WTC11 (cell line): ENCODE data around the gene ZNF620. TPM values are rescaled to one million over a fixed set of nuclear protein-coding genes. Genes with fewer than 3 reads are reported as not detected.

Experiments
- ATAC-seq: fragments of 200-7000 bp; cut with Tn5 transposase; 2 replicates; pipeline ENCODE4 v1.10.0; 2021; ENCODE audit warnings: mild to moderate bottlenecking, moderate library complexity
- CTCF ChIA-PET: fragments of 300-600 bp; sonication (Branson Sonifier 250); formaldehyde crosslinking; loops from one replicate; lab custom pipeline; 2021; ENCODE audit warnings: antibody characterized with exemption; lab: Charles Lee
- POLR2A ChIA-PET: fragments of 350-600 bp; sonication (Branson Sonifier 250); formaldehyde crosslinking; loops from one replicate; lab custom pipeline; 2021; ENCODE audit warnings: antibody characterized with exemption; lab: Charles Lee
- DNase-seq: peaks from one replicate; pipeline ENCODE4 v3.0.0; 2021; ENCODE audit warnings: low spot score
- H3K27ac Mint-ChIP-seq: 2 replicates; pipeline ENCODE4 v1.8.0; 2021; ENCODE audit warnings: mixed read lengths
- H3K27me3 Mint-ChIP-seq: 2 replicates; pipeline ENCODE4 v1.8.0; 2021; ENCODE audit warnings: low read depth, mild to moderate bottlenecking, moderate library complexity, mixed read lengths
- H3K36me3 Mint-ChIP-seq: 2 replicates; pipeline ENCODE4 v1.8.0; 2021; ENCODE audit warnings: mixed read lengths
- H3K4me1 Mint-ChIP-seq: 2 replicates; pipeline ENCODE4 v1.8.0; 2022; ENCODE audit warnings: mixed read lengths
- H3K4me3 Mint-ChIP-seq: 2 replicates; pipeline ENCODE4 v1.8.0; 2021; ENCODE audit warnings: mild to moderate bottlenecking, moderate library complexity, mixed read lengths
- H3K9me3 Mint-ChIP-seq: 2 replicates; pipeline ENCODE4 v1.8.0; 2021; ENCODE audit warnings: mixed read lengths
- ARID4B ChIP-seq: sonication (generic); formaldehyde crosslinking; IDR thresholded peaks from 2 replicates; pipeline ENCODE4 v1.8.0; 2023; ENCODE audit warnings: missing genetic modification reagents, mild to moderate bottlenecking, borderline replicate concordance
- ATF1 ChIP-seq: sonication (generic); formaldehyde crosslinking; IDR thresholded peaks from 2 replicates; pipeline ENCODE4 v1.8.1; 2023; ENCODE audit warnings: mild to moderate bottlenecking, moderate library complexity, missing genetic modification reagents
- CREB1 ChIP-seq: sonication (generic); formaldehyde crosslinking; IDR thresholded peaks from 2 replicates; pipeline ENCODE4 v1.8.0; 2023; ENCODE audit warnings: mild to moderate bottlenecking, missing genetic modification reagents
- E2F4 ChIP-seq: sonication (generic); formaldehyde crosslinking; IDR thresholded peaks from 2 replicates; pipeline ENCODE4 v1.8.1; 2022; ENCODE audit warnings: low read depth, mild to moderate bottlenecking, moderate library complexity, missing genetic modification reagents, borderline replicate concordance
- EMX1 ChIP-seq: fragments of 250-450 bp; sonication (Bioruptor Pico); IDR thresholded peaks from 2 replicates; pipeline ENCODE4 v1.8.0; 2021; ENCODE audit warnings: mild to moderate bottlenecking
- GABPB1 ChIP-seq: sonication (generic); formaldehyde crosslinking; IDR thresholded peaks from 2 replicates; pipeline ENCODE4 v1.8.1; 2023; ENCODE audit warnings: mild to moderate bottlenecking, missing genetic modification reagents
- HMGA2 ChIP-seq: fragments of 250-450 bp; sonication (Bioruptor Pico); IDR thresholded peaks from 2 replicates; pipeline ENCODE4 v1.4.0; 2021; ENCODE audit warnings: mild to moderate bottlenecking, moderate library complexity
- IRF2 ChIP-seq: sonication (generic); formaldehyde crosslinking; IDR thresholded peaks from 2 replicates; pipeline ENCODE4 v1.8.0; 2022; ENCODE audit warnings: low read depth, missing genetic modification reagents, borderline replicate concordance
- JUN ChIP-seq: sonication (generic); formaldehyde crosslinking; IDR thresholded peaks from 2 replicates; pipeline ENCODE4 v1.8.0; 2023; ENCODE audit warnings: mild to moderate bottlenecking, missing genetic modification reagents
- MXD4 ChIP-seq: fragments of 250-450 bp; sonication (Bioruptor Pico); IDR thresholded peaks from 2 replicates; pipeline ENCODE4 v1.8.0; 2021; ENCODE audit warnings: mild to moderate bottlenecking, moderate library complexity, borderline replicate concordance
- NR3C1 ChIP-seq: sonication (generic); formaldehyde crosslinking; conservative IDR thresholded peaks from 2 replicates; pipeline ENCODE4 v1.8.1; 2023; ENCODE audit warnings: low read depth, mild to moderate bottlenecking, missing genetic modification reagents
- OVOL2 ChIP-seq: fragments of 250-450 bp; sonication (Bioruptor Pico); IDR thresholded peaks from 2 replicates; pipeline ENCODE4 v1.9.0; 2021; ENCODE audit warnings: mild to moderate bottlenecking, borderline replicate concordance
- RORB ChIP-seq: fragments of 250-450 bp; sonication (Bioruptor Pico); IDR thresholded peaks from 2 replicates; pipeline ENCODE4 v1.9.0; 2021; ENCODE audit warnings: mild to moderate bottlenecking
- TEAD1 ChIP-seq: sonication (generic); formaldehyde crosslinking; IDR thresholded peaks from 2 replicates; pipeline ENCODE4 v1.8.0; 2022; ENCODE audit warnings: mild to moderate bottlenecking, missing genetic modification reagents
- ZNF263 ChIP-seq: sonication (generic); formaldehyde crosslinking; IDR thresholded peaks from 2 replicates; pipeline ENCODE4 v1.8.1; 2022; ENCODE audit warnings: low read depth, mild to moderate bottlenecking, moderate library complexity, missing genetic modification reagents
- ZNF425 ChIP-seq: fragments of 250-450 bp; sonication (Bioruptor Pico); conservative IDR thresholded peaks from 2 replicates; pipeline ENCODE4 v1.9.0; 2021; ENCODE audit warnings: mild to moderate bottlenecking
- total RNA-seq: library from RNA; stranded (reverse); gene quantifications from 3 replicates; pipeline ENCODE4 v1.2.3, GENCODE V29; 2021
- TF ChIP-seq, protein P1 (sequence below): sonication (generic); formaldehyde crosslinking; IDR thresholded peaks from 2 replicates; pipeline ENCODE4 v1.8.1; 2023; ENCODE audit warnings: mild to moderate bottlenecking, missing genetic modification reagents
- TF ChIP-seq, protein P2 (sequence below): sonication (generic); formaldehyde crosslinking; IDR thresholded peaks from 2 replicates; pipeline ENCODE4 v1.8.0; 2022; ENCODE audit warnings: mild to moderate bottlenecking, missing genetic modification reagents

Gene ZNF620
- total RNA-seq, 1 experiment from 2014 or later = 15.6 TPM

DNA sequence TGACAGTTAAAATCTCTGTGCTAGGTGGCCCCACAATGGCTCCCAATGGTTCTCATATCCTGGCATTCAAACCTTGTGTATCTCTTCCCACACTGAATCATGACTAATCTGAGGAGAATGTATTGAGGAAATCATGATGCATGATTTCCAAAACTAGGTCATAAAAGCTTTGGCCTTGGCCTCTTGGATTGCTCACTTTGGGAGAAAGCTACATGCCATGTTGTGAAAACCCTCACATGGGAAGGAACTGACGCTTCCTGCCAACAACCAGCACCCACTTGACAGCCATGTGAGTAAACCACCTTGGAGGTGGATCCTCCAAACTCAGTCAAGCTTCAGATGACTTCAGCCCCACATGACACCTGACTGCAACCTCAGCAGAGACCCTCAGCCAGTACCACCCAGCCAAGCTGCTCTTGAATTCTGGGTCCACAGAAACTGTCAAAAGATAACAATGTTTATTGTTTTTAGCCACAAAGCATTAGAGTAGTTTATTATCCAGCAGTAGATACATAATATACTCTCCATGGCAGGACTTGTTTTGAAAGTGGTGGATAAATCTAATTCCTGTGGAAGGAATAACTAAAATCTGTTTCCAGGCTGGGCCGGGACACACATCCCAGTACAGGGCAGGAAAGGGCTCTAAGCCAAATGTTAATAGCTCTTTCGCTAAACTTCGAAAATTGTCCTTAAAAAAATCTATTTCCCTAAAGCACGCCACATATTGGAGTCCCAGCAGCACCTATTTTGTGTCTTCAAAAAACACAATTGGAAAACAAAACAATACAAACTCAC is 1.0 kb upstream of the ZNF620 start:
- TF ChIP-seq HMGA2 (CRISPR knock-in tag) = no peak
- no peak for TF ChIP-seq NR3C1 (CRISPR knock-in tag)
- no peak for TF ChIP-seq EMX1
- no peak for TF ChIP-seq CREB1
- TF ChIP-seq, protein P1, sequence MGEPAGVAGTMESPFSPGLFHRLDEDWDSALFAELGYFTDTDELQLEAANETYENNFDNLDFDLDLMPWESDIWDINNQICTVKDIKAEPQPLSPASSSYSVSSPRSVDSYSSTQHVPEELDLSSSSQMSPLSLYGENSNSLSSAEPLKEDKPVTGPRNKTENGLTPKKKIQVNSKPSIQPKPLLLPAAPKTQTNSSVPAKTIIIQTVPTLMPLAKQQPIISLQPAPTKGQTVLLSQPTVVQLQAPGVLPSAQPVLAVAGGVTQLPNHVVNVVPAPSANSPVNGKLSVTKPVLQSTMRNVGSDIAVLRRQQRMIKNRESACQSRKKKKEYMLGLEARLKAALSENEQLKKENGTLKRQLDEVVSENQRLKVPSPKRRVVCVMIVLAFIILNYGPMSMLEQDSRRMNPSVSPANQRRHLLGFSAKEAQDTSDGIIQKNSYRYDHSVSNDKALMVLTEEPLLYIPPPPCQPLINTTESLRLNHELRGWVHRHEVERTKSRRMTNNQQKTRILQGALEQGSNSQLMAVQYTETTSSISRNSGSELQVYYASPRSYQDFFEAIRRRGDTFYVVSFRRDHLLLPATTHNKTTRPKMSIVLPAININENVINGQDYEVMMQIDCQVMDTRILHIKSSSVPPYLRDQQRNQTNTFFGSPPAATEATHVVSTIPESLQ (CRISPR knock-in tag) = no peak
- no peak for TF ChIP-seq ARID4B (CRISPR knock-in tag)
- no peak for TF ChIP-seq RORB (CRISPR knock-in tag)
- TF ChIP-seq TEAD1 = no peak
- ChIA-PET CTCF (interaction anchor here (1.0 to 2.5 kb wide), 11 partner anchors 10 to 196 kb away, joined by 3 to 22 read pairs (median 6); partner anchors contain the start of genes RPL14, ZNF619 and ZNF621), POLR2A (interaction anchor here (1.3 to 2.5 kb wide), 4 partner anchors 19 to 694 kb away, joined by 3 to 24 read pairs (median 4); partner anchors contain the start of genes CTNNB1, ZNF619 and ZNF621)
- DNase-seq = no peak
- H3K27me3 Mint-ChIP-seq = peaks cover 2% of the 10 kb centered on the region; the same call in 1 of the 2 replicates
- ATAC-seq = no peak
- no peaks in the 10 kb centered on the region for H3K9me3 Mint-ChIP-seq
- H3K27ac Mint-ChIP-seq = no peak overlapping the region
- H3K4me1 Mint-ChIP-seq = peaks cover 17% of the 10 kb centered on the region
- peak overlapping the region; percentile 93 for H3K4me3 Mint-ChIP-seq
- peaks cover 20% of the 10 kb centered on the region for H3K36me3 Mint-ChIP-seq

DNA sequence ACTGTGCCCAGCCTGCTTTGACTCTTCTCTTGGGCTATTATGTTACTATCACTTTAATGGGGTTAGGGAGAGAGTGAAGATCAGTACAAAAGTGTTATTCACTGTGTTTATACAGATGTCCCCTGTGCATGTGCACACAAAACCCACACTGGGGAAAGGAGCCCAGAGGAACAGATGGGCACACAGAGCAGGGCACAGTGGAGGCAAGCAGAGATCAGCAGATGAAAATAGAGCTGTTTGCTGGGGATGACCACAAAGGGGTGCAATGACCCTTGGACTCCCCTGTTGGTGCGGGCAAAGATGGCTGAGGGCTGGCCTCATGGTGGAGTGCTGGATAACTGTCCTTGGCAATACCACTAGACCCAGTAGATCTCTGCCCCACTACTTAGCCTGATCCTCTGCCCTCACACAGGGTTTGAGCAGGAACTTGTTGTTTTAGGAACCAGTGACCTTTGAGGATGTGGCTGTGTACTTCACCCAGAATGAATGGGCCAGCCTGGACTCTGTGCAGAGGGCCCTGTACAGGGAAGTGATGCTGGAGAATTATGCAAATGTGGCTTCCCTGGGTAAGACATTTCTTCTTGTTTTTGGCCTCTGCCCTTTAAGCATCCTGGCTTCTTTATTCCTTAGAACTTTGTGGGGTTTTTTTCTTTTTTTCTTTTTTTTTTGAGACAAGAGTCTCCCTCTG is 5.3 kb downstream of the ZNF620 start:
- no peak overlapping the region for H3K4me3 Mint-ChIP-seq
- H3K4me1 Mint-ChIP-seq = peaks cover 8% of the 10 kb centered on the region
- POLR2A ChIA-PET = no interaction called here
- no peak for TF ChIP-seq IRF2 (CRISPR knock-in tag)
- no peak for TF ChIP-seq E2F4 (CRISPR knock-in tag)
- TF ChIP-seq ATF1 (CRISPR knock-in tag) = no peak
- TF ChIP-seq ZNF425 = no peak
- no peak for TF ChIP-seq RORB (CRISPR knock-in tag)
- no peak for TF ChIP-seq JUN
- TF ChIP-seq, protein P1 (CRISPR knock-in tag) = no peak
- TF ChIP-seq ZNF263 = no peak
- no peak for TF ChIP-seq OVOL2
- TF ChIP-seq MXD4 (CRISPR knock-in tag) = no peak
- no peak for TF ChIP-seq GABPB1 (CRISPR knock-in tag)
- TF ChIP-seq, protein P2, sequence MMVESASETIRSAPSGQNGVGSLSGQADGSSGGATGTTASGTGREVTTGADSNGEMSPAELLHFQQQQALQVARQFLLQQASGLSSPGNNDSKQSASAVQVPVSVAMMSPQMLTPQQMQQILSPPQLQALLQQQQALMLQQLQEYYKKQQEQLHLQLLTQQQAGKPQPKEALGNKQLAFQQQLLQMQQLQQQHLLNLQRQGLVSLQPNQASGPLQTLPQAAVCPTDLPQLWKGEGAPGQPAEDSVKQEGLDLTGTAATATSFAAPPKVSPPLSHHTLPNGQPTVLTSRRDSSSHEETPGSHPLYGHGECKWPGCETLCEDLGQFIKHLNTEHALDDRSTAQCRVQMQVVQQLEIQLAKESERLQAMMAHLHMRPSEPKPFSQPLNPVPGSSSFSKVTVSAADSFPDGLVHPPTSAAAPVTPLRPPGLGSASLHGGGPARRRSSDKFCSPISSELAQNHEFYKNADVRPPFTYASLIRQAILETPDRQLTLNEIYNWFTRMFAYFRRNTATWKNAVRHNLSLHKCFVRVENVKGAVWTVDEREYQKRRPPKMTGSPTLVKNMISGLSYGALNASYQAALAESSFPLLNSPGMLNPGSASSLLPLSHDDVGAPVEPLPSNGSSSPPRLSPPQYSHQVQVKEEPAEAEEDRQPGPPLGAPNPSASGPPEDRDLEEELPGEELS (CRISPR knock-in tag) = no peak

More for the DNA sequence above, 5.3 kb downstream of the ZNF620 start:
- Mint-ChIP-seq H3K36me3 (peaks cover 63% of the 10 kb centered on the region), H3K27ac (no peak overlapping the region), H3K9me3 (no peaks in the 10 kb centered on the region), H3K27me3 (no peaks in the 10 kb centered on the region)
- ATAC-seq (no peak), DNase-seq (no peak)
- CTCF ChIA-PET = no interaction called here
